GM19372 (cell line): ENCODE results near the gene RALB.
"Not testable (repeated sequence)": the region's sequence is repeated elsewhere in the genome, so short reads cannot be mapped to it uniquely, and the experiment has no call there.

Experiments
- ATAC-seq: cut with Tn5 transposase; IDR thresholded peaks from one replicate; pipeline ENCODE4 v1.9.1; 2021; ENCODE audit warnings: mild to moderate bottlenecking, low read depth, moderate library complexity; ENCODE audit not compliant: unreplicated experiment

Gene RALB

GRCh38 chr2:120289221-120289906, 36.7 kb downstream of the RALB start:
- no peak for ATAC-seq

- ATAC-seq: no peak
Measured at GRCh38 chr2:120290737-120291136, 38.1 kb downstream of the RALB start.

- ATAC-seq: no peak
Measured at GRCh38 chr2:120291401-120292311, 39.0 kb downstream of the RALB start.

DNA sequence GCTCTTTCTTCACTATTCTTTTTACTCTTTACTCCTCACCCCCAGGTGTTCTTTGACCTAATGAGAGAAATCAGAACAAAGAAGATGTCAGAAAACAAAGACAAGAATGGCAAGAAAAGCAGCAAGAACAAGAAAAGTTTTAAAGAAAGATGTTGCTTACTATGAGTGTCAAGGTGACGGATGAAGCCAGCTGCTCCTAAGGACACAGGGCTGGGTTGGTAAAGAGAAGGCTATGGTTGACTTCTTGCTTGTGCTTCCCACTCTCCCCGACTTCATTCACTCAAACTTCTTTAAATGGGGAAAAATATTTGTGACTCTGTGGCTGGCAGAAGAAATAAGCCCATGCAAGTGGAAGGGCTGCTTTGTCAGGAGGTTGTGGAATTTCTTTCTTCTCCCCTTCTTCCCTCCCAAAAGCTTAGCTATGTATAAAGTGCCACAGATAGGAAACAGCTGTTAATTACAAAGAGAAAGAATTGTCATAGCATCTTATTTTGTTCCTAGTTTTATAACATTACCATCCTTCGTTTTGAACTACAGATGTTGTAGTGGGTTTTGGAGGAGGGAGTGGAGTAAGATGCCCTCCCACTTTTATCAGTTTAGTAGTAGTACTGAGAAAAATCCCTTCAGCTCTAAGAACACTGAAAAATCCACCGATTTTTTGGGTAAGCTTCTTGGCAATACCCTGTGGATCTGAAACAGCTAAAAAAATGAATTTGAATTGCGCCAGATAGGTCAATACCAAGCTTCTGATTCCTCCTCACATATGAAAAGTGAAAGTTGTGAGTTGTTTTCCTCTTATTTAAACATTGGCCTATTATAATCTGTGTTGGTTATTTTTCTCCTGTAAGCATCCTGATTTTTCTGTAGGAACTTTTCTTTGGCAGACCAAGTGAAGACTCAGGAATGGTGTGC, 40.7 kb downstream of the RALB start:
- ATAC-seq: no peak

DNA sequence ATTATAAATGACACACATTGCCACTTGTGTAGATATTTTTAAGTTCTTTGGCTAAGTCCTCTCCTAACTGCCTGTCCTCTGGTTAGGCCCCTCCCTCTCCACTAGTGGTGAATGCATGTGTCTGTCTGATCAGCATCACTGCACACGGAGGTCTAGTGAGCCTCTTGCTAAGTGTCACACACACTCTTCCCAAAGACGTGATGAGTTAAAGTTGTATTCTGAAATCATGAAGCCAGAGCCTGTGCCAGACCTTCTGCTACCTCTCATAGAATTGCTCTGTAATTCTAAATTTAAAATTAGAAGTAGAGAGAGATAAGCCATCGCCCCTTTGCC, 41.3 kb downstream of the RALB start:
- no peak for ATAC-seq

DNA sequence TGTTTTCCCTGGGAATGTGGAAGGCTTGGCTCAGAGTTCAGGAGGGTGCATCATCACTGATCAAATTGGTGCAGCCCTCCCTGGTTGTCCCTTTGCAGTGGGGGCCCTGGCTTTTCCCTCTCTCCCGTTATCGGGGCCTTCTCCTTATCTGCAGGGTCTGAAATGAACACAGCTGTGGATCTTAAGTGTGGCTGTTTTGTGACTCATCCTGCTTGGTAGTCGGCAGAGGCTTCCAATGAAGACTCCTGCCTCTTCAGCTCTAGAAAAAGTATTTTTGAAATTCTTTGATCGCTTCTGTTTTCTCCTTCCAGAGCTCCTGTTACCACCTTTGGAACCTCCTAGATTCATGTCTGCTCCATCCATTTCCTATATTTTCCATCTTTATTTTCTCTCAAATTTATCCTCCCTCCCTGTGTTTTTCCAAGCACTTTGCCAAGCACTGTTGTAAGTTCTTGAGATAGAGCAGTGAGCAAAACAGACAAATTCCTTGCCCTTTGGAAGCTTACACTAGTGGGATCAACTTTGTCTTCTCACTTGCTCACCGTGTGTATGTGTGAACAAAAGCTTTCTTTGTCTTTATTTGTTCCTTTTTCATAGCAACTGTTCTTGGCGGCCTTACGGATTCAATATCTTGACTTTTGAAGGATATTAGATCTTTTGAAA, 45.7 kb downstream of the RALB start:
- no peak for ATAC-seq

DNA sequence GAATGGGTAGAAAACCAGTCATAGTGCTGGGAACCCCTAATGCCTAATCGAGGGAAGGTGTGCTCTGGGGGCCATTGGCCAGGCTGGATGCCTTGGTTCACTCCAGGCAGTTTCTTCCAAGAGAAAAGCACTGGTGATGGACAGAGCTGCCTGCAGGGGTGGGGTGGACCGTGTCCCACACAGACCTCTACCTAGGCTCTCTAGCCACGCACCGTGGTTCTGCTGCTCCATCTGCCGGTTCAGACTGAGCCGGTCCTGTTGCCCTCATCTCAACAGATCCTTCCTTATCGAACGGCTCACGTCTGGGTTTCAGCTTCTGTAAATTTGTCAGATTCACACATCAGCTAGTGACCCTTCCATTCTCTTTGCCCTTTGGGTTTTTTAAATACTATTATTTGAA, 46.4 kb downstream of the RALB start:
- no peak for ATAC-seq

GRCh38 chr2:120299561-120299960, 46.9 kb downstream of the RALB start:
- ATAC-seq: no peak

DNA sequence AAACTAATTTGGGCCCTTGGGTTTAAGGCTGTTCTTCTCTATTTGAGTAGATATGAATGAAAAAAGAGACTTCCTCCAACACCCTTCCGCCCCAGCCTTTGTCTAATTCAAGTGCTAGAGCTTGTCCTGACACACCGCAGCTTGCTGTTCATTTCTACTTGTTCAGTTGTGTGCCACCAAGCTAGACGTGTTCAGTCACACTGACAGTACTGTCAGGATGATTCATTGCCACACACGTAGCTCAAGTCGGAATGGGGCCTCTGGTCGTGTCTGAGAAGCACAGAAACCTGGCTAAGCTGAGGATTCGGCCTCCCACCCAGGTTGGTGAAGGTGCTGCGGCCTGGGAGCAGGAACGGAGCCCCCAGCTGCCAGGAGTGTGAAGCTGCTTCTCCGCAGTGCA, 47.7 kb downstream of the RALB start:
- ATAC-seq: no peak

DNA sequence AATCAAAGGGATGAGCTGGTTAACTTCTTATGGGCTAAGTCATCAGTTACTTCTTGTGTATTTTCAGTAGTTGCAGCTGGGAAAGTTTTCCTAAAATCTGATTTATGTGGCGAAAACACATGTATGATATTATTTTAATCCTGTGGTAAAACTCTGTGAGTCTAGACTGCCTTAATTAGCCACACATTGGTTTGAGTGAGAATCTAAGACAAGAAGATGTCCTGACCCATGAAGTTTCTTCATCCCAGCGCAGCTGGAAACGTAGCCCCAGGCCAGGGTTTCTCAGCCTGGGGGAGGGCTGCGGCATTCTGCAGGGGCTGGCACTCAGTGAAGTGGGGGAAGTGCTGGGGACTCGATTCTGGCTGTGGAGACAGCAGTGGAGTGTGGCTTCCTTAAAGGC, 48.6 kb downstream of the RALB start:
- no peak for ATAC-seq

GRCh38 chr2:120302301-120302700, 49.6 kb downstream of the RALB start:
- ATAC-seq: no peak

GRCh38 chr2:120303177-120303576, 50.5 kb downstream of the RALB start:
- no peak for ATAC-seq

- ATAC-seq: no peak
Measured at GRCh38 chr2:120305296-120305695, 52.6 kb downstream of the RALB start.

DNA sequence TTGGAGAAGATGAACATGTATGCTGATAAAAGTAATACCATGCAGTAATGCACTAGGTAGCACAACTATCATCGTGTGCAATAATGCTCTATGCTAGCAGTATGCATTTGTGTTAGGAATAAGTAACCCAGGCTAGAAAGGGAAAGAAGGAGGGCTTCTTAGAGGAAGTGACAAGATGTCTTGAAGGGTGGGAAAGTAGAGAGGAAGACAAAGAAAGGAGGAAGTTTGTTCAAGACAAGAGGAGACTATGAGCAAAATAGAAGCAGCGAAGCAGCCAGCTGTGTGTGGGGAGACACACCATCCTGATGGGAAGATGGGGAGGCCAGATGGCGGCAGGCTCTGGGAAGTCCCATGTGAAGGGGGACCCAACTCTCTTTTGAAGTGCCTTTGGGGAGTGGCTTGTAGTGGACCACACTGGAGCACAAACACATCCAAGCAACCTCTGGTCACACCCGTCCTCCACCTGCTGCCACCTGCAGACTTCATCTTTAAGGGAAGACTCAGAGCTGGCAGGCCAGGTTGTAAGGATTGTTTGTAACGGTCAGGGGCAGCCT, 53.4 kb downstream of the RALB start:
- ATAC-seq: no peak

GRCh38 chr2:120307482-120307881, 54.8 kb downstream of the RALB start:
- ATAC-seq: no peak

DNA sequence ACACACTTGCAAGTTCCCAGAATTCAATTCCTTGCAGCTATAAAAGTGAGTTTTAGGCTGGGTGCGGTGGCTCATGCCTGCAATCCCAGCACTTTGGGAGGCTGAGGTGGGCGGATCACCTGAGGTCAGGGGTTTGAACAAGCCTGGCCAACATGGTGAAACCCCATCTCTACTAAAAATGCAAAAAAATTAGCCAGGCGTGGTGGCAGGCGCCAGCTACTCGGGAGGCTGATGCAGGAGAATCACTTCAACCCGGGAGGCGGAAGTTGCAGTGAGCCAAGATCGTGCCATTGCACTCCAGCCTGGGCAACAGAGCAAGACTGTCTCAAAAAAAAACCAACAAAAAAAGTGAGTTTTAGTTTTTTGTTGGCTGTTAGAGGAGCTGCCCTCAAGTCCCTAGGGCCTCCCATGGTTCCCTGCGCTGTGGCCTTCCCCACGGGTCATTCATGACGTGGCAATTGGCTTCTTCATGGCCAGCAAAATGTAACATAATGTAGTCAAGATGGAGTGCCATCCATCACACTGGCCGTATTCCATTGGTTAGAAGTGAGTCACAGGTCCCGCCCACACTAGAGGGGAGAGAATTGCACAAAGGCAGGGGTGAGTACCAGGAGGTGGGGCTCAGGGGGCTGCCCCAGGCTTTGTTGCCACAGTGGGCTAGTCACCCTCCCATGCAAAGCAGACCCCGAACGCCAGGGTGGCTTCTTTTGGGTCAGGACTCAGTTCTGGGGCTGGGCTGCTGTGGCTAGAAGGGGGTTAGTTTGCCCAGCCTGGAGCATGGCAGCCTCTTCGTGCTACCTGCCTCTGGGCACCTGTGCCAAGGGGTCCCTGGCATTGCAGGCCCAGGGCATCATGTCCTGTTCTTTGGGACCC, 55.6 kb downstream of the RALB start:
- no peak for ATAC-seq

DNA sequence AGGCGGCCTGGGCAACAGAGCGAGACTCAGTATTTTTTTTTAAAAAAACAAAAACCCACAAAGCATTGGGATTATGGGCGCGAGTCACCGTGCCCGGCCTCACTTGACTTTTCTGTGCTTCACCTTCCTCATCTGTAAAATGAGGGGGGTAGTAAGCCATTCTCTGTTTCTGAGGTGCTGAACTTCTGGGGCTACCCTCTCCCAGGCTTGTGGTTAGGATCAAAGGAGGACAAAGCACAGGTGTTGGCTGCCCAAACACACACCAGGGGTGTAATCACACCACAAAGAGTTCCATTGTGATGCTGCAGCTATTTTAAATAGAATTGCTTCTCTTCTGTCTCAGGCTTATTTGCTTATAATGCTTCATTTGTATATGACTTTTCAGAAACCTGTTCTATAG, 57.5 kb downstream of the RALB start:
- no peak for ATAC-seq

DNA sequence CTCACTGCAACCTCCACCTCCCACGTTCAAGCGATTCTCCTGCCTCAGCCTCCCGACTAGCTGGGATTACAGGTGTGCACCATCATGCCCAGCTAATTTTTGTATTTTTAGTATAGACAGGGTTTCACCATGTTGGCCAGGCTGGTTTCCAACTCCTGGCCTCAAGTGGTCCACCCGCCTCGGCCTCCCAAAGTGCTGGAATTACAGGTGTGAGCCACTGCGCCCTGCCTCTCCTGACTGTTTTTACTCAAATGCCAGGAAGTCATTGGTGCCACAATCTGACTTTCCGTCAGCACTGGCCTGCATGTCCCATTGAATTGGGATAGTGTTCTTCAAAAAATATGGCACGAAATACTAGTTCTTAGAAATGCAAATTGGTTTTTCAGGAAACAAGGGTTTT, 58.2 kb downstream of the RALB start:
- not testable (repeated sequence) for ATAC-seq

DNA sequence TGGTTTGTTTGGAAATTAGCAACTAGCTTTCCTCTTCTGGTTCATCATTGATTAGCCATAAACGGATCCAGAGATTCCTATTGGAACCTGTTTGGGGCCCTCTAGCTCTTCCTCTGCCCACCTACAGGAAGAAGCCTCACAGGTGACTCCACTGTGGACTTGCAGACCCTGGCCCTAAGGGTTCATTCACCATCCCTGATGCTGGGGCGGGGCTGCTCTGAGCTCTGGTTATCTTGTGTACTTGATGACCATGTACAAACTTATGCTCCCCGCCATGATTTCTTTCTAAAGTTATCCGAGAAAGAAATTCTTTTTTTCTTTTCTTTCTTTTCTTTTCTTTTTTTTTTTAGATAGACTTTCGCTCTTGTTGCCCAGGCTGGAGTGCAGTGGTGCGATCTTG, 59.4 kb downstream of the RALB start:
- no peak for ATAC-seq
